K562 (cell line): ENCODE results near the gene GLI1. TPM values are rescaled to one million over a fixed set of nuclear protein-coding genes. Genes with fewer than 3 reads are reported as not detected.

ENCODE experiments used
- BCOR ChIP-seq: fragments of 450-650 bp; IDR thresholded peaks from 2 replicates; pipeline ENCODE4 v1.6.1; 2016
- E2F3 ChIP-seq: fragments of 250-450 bp; sonication (Bioruptor Pico); IDR thresholded peaks from 2 replicates; pipeline ENCODE4 v1.4.0; 2020; ENCODE audit warnings: mild to moderate bottlenecking
- FOXJ2 ChIP-seq: fragments of 200-800 bp; sonication (Bioruptor generic); IDR thresholded peaks from 2 replicates; pipeline ENCODE4 v1.6.1; 2016; ENCODE audit warnings: missing genetic modification characterization, missing compliant biosample characterization
- FUS ChIP-seq: fragments of 200-400 bp; formaldehyde crosslinking; optimal IDR thresholded peaks from 2 replicates; pipeline ENCODE3; 2017; ENCODE audit warnings: low read depth, low read length
- HES1 ChIP-seq: fragments of 450-650 bp; IDR thresholded peaks from 2 replicates; pipeline ENCODE4 v1.6.1; 2016; ENCODE audit warnings: low read depth, mild to moderate bottlenecking, moderate library complexity
- HNRNPK ChIP-seq: fragments of 200-400 bp; formaldehyde crosslinking; IDR thresholded peaks from one replicate; pipeline ENCODE4 v1.6.1; 2018; ENCODE audit warnings: mild to moderate bottlenecking, low read depth, low read length; ENCODE audit not compliant: poor library complexity, severe bottlenecking
- NCOR1 ChIP-seq: fragments of 450-650 bp; IDR thresholded peaks from 2 replicates; pipeline ENCODE4 v1.6.1; 2016; ENCODE audit warnings: mild to moderate bottlenecking, moderate library complexity
- SMARCE1 ChIP-seq: fragments of 450-650 bp; IDR thresholded peaks from 2 replicates; pipeline ENCODE4 v1.7.1; 2016; ENCODE audit warnings: mild to moderate bottlenecking
- SREBF2 ChIP-seq: sonication (generic); formaldehyde crosslinking; IDR thresholded peaks from 2 replicates; pipeline ENCODE4 v1.4.0; 2020; ENCODE audit warnings: mild to moderate bottlenecking, missing genetic modification reagents
- TRIM24 ChIP-seq, 2 experiments: fragments of 450-650 bp; IDR thresholded peaks; 2 replicates each; pipeline ENCODE4 v1.6.1; 2016
- UBTF ChIP-seq, 2 experiments: IDR thresholded peaks; 2 replicates each; pipeline ENCODE4 v1.6.1; 2012; ENCODE audit warnings: improper control_type of control experiment in 2 of 2, low read depth in 2 of 2, low read length in 2 of 2, borderline replicate concordance in 1 of 2
- YY1 ChIP-seq, 3 experiments: IDR thresholded peaks; 2 replicates each; pipeline ENCODE4 v1.6.1; 2011; ENCODE audit warnings: low read length in 2 of 3, mild to moderate bottlenecking in 2 of 3, moderate library complexity in 2 of 3, borderline replicate concordance in 1 of 3, control low read depth in 1 of 3, low read depth in 1 of 3; ENCODE audit not compliant: insufficient read depth in 3 of 3, insufficient replicate concordance in 2 of 3, control insufficient read depth in 1 of 3, insufficient read length in 1 of 3; ENCODE audit errors: extremely low read depth in 1 of 3
- ZBTB43 ChIP-seq: sonication (generic); formaldehyde crosslinking; IDR thresholded peaks from 2 replicates; pipeline ENCODE4 v1.8.0; 2023; ENCODE audit warnings: mild to moderate bottlenecking, missing genetic modification reagents
- ZNF644 ChIP-seq: fragments of 200-800 bp; sonication (Bioruptor generic); IDR thresholded peaks from 2 replicates; pipeline ENCODE4 v1.6.1; 2016; ENCODE audit warnings: low read depth, missing genetic modification characterization, missing compliant biosample characterization
- ZNF668 ChIP-seq: fragments of 250-450 bp; sonication (Bioruptor Pico); IDR thresholded peaks from 2 replicates; pipeline ENCODE4 v1.8.0; 2022; ENCODE audit warnings: mild to moderate bottlenecking, inconsistent platforms
- ZNF764 ChIP-seq: fragments of 250-450 bp; sonication (Bioruptor Pico); IDR thresholded peaks from 2 replicates; pipeline ENCODE4 v1.4.0; 2020; ENCODE audit warnings: low read depth, mild to moderate bottlenecking, moderate library complexity
- polyA plus RNA-seq, 8 experiments: library from polyadenylated mRNA; depleted of rRNA in 4 of 8; stranded (reverse) in 5 of 8; unstranded in 3 of 8; fragments of >200 nt; fragmentation: Nextera tagmentation in 2 of 8; fragmentation: Illumina TruSeq in 1 of 8; extraction: Ambion mirVana in 2 of 8; extraction: Trizol in 1 of 8; gene quantifications; 2 replicates each; pipeline versions ENCODE4 v1.2.1 to v1.2.3, GENCODE V29; 2011 to 2014; ENCODE audit warnings: inconsistent platforms in 1 of 8, missing spikeins in 1 of 8
- total RNA-seq, 7 experiments: library from RNA; depleted of rRNA in 6 of 7; stranded (reverse); fragments of >200 nt in 6 of 7; fragmentation: Illumina TruSeq in 2 of 7; extraction: Trizol in 2 of 7; gene quantifications; 2 replicates each; pipeline versions ENCODE4 v1.2.1 to v1.2.3, GENCODE V29; 2011 to 2021; ENCODE audit warnings: low replicate concordance in 1 of 7
- TF ChIP-seq, protein P1 (sequence below): sonication (generic); formaldehyde crosslinking; IDR thresholded peaks from 2 replicates; pipeline ENCODE4 v1.8.1; 2022; ENCODE audit warnings: missing genetic modification reagents
- TF ChIP-seq, protein P2 (sequence below): fragments of 250-450 bp; sonication (Bioruptor Pico); IDR thresholded peaks from 2 replicates; pipeline ENCODE4 v1.4.0; 2020; ENCODE audit warnings: mild to moderate bottlenecking, moderate library complexity, borderline replicate concordance
- TF ChIP-seq, protein P3 (sequence below): fragments of 200-800 bp; sonication (Bioruptor generic); IDR thresholded peaks from 2 replicates; pipeline ENCODE4 v1.6.1; 2017; ENCODE audit warnings: missing genetic modification characterization, missing compliant biosample characterization

The GLI1 gene
- total and polyA plus RNA-seq, 9 of the 15 experiments (the other 6 are each of a cell fraction or from before 2014, with no cell fraction given): 0.24 to 3.7 (median 0.61) TPM

DNA sequence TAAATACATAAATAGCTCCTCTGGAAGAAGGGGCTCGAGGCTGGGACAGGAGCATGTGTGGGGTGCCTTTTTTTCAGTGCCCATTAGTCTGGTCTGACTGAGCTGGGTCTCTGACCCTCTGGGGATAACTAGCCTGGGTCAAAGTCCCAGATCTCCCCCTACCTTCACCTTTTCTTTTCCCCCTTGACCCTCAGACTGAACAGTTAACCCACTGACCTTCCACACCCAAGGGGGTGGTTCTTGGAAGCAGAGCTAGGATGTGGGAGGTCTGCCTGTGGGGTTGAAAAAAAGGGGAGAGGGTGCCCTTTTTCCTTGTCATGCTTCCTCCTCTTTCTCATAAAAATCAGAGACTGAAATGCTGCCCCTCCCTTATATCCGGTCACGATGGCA is 925 bp upstream of the GLI1 start (continued):
- no peak for TF ChIP-seq FUS
- TF ChIP-seq E2F3: no peak
- no peak for TF ChIP-seq YY1 (IDR thresholded peaks at IDR 0.05; ENCODE audit: borderline replicate concordance in 1 of 3, control insufficient read depth in 1 of 3, extremely low read depth in 1 of 3, insufficient read depth in 3 of 3, insufficient read length in 1 of 3, insufficient replicate concordance in 2 of 3, low read depth in 1 of 3, low read length in 2 of 3)
- TF ChIP-seq, protein P1, sequence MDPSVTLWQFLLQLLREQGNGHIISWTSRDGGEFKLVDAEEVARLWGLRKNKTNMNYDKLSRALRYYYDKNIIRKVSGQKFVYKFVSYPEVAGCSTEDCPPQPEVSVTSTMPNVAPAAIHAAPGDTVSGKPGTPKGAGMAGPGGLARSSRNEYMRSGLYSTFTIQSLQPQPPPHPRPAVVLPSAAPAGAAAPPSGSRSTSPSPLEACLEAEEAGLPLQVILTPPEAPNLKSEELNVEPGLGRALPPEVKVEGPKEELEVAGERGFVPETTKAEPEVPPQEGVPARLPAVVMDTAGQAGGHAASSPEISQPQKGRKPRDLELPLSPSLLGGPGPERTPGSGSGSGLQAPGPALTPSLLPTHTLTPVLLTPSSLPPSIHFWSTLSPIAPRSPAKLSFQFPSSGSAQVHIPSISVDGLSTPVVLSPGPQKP (CRISPR knock-in tag): no peak
- TF ChIP-seq, protein P2, sequence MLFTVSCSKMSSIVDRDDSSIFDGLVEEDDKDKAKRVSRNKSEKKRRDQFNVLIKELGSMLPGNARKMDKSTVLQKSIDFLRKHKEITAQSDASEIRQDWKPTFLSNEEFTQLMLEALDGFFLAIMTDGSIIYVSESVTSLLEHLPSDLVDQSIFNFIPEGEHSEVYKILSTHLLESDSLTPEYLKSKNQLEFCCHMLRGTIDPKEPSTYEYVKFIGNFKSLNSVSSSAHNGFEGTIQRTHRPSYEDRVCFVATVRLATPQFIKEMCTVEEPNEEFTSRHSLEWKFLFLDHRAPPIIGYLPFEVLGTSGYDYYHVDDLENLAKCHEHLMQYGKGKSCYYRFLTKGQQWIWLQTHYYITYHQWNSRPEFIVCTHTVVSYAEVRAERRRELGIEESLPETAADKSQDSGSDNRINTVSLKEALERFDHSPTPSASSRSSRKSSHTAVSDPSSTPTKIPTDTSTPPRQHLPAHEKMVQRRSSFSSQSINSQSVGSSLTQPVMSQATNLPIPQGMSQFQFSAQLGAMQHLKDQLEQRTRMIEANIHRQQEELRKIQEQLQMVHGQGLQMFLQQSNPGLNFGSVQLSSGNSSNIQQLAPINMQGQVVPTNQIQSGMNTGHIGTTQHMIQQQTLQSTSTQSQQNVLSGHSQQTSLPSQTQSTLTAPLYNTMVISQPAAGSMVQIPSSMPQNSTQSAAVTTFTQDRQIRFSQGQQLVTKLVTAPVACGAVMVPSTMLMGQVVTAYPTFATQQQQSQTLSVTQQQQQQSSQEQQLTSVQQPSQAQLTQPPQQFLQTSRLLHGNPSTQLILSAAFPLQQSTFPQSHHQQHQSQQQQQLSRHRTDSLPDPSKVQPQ (CRISPR knock-in tag): no peak
- TF ChIP-seq HES1: no peak
- TF ChIP-seq HNRNPK: no peak
- TF ChIP-seq ZNF644 (tag): no peak
- no peak for TF ChIP-seq SMARCE1
- no peak for TF ChIP-seq ZNF764 (CRISPR knock-in tag)
- TF ChIP-seq BCOR: no peak
- TF ChIP-seq NCOR1: no peak
- TF ChIP-seq FOXJ2 (tag): no peak
- TF ChIP-seq, protein P3, sequence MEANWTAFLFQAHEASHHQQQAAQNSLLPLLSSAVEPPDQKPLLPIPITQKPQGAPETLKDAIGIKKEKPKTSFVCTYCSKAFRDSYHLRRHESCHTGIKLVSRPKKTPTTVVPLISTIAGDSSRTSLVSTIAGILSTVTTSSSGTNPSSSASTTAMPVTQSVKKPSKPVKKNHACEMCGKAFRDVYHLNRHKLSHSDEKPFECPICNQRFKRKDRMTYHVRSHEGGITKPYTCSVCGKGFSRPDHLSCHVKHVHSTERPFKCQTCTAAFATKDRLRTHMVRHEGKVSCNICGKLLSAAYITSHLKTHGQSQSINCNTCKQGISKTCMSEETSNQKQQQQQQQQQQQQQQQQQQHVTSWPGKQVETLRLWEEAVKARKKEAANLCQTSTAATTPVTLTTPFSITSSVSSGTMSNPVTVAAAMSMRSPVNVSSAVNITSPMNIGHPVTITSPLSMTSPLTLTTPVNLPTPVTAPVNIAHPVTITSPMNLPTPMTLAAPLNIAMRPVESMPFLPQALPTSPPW: no peak
- no peak for TF ChIP-seq TRIM24 (IDR thresholded peaks at IDR 0.05)
- TF ChIP-seq SREBF2 (CRISPR knock-in tag): no peak
- TF ChIP-seq UBTF (IDR thresholded peaks at IDR 0.05; ENCODE audit: borderline replicate concordance in 1 of 2, low read depth in 2 of 2, low read length in 2 of 2): no peak
- no peak for TF ChIP-seq ZBTB43
- no peak for TF ChIP-seq ZNF668 (CRISPR knock-in tag)
